Measurements from ENCODE around the gene KLK10.

KLK10 gene

DNA sequence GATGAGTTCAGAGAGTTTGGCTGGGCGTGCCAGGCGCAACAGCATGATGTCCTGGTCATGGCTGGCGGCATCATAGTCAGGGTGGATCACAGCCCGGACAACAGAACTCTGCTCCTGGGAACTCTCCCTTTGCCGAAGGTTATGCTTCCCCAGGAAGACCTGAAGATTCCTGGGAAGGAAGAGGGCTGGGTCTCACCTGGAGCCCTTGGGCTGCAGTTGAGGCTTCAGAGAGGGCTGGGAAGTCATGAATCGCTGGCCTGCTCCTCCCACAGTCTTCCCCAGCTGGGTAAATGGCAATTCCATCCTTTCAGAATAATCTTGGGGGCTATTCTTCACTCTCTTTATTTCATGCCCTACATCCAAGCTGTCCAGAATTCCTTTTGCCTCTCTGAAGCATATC is 56.1 kb downstream of the KLK10 start:
- DNase-seq: no peak

Measured in NCI-H1092 (cell line).